ENCODE data around the gene UNKL.
"Not testable (repeated sequence)": the region's sequence is repeated elsewhere in the genome, so short reads cannot be mapped to it uniquely, and the experiment has no call there.

The UNKL gene

GRCh38 chr16:1335211-1335971 is 79.1 kb downstream of the UNKL start:
- DNase-seq = no peak

- DNase-seq = no peak
Observed at GRCh38 chr16:1334739-1335138, 79.8 kb downstream of the UNKL start.

GRCh38 chr16:1333854-1334700 is 80.4 kb downstream of the UNKL start:
- no peak for DNase-seq

- no peak for DNase-seq
Observed at GRCh38 chr16:1333149-1333812, 81.2 kb downstream of the UNKL start, which contains the start of gene BAIAP3. BAIAP3 (plus strand) TSS chr16:1333645; CDS start chr16:1338550, 4,905 bp downstream.

GRCh38 chr16:1332618-1333148 is 81.8 kb downstream of the UNKL start:
- no peak for DNase-seq

- no peak for DNase-seq
Observed at GRCh38 chr16:1331712-1332617, 82.5 kb downstream of the UNKL start.

- DNase-seq = no peak
Observed at GRCh38 chr16:1330931-1331711, 83.4 kb downstream of the UNKL start.

- DNase-seq = no peak
Observed at GRCh38 chr16:1330260-1330914, 84.1 kb downstream of the UNKL start.

- not testable (repeated sequence) for DNase-seq
Observed at GRCh38 chr16:1328961-1329360, 85.5 kb downstream of the UNKL start.

- DNase-seq = not testable (repeated sequence)
Observed at GRCh38 chr16:1328136-1328535, 86.4 kb downstream of the UNKL start.

GRCh38 chr16:1327619-1327947 is 86.9 kb downstream of the UNKL start:
- no peak for DNase-seq

- DNase-seq = no peak
Observed at GRCh38 chr16:1326946-1327618, 87.4 kb downstream of the UNKL start.

GRCh38 chr16:1326391-1326790 is 88.1 kb downstream of the UNKL start:
- no peak for DNase-seq

GRCh38 chr16:1325673-1326371 is 88.7 kb downstream of the UNKL start:
- DNase-seq = no peak

- no peak for DNase-seq
Observed at GRCh38 chr16:1325261-1325660, 89.2 kb downstream of the UNKL start.

GRCh38 chr16:1324286-1324826 is 90.1 kb downstream of the UNKL start:
- no peak for DNase-seq

GRCh38 chr16:1323296-1324239 is 90.9 kb downstream of the UNKL start:
- no peak for DNase-seq

- DNase-seq = no peak
Observed at GRCh38 chr16:1322407-1322806, 92.1 kb downstream of the UNKL start.

Measured in SIG-M5 (cell line).